ENCODE measurements around the gene CACNA1C. TPM values are rescaled to one million over a fixed set of nuclear protein-coding genes. Genes with fewer than 3 reads are reported as not detected.

CACNA1C gene
- total and polyA plus RNA-seq, 10 of the 15 experiments (the other 5 are each of a cell fraction or from before 2014, with no cell fraction given): under 0.01 to 0.15 (median 0.09) TPM; not detected in 5

DNA sequence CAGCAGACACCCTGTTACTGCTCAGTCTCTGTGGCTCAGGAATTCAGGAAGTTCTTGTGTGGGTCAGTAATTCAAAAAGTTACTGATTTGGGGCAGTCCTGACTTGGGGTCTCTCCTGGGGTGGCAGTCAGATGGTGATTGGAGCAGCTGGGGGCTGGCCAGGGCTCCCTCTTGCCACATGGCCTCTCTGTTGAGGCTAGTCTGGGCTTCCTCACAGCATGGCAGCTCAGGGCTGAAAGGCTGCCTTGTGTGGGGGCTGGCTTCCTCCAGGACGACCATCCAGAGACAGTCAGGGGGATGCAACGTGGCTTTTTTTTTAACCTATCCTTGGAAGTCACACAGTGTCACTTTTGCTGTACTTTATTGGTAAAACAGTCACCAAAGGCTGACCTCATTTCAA, 61.3 kb downstream of the CACNA1C start:
- no peak overlapping the region for H3K4me3 ChIP-seq
- H3K9ac ChIP-seq (ENCODE audit: control insufficient read depth, insufficient read depth, low read length): no peak overlapping the region
- no TSS peak for BruUV-seq (replicated peaks)
- no peaks in the 10 kb centered on the region for H3K36me3 ChIP-seq (ENCODE audit: control insufficient read depth in 2 of 2, insufficient read depth in 2 of 2, low read length in 1 of 2)
- ChIA-PET POLR2A (no interaction called here), SMC1A (ENCODE audit: uncharacterized antibody, unreplicated experiment) (no interaction called here), CTCF (no interaction called here), RAD21 (ENCODE audit: unreplicated experiment) (no interaction called here)
- H3K27me3 ChIP-seq (replicated peaks in 1 of 2; ENCODE audit: control insufficient read depth in 2 of 2, insufficient read depth in 2 of 2, low read length in 1 of 2): no peaks in the 10 kb centered on the region; a peak in 3 of 4 replicates
- H4K20me1 ChIP-seq (ENCODE audit: control insufficient read depth, insufficient read depth): no peaks in the 10 kb centered on the region
- H3K27ac ChIP-seq (ENCODE audit: control insufficient read depth, insufficient read depth): no peak overlapping the region
- no peaks in the 10 kb centered on the region for H3K9me3 ChIP-seq (replicated peaks; ENCODE audit: control insufficient read depth, insufficient read depth, low read length)
- intact Hi-C loops (cut with micrococcal nuclease; ENCODE audit: unreplicated experiment) (no loop called here), in situ Hi-C loops (cut with MboI) (no loop called here)
- TF ChIP-seq CHD2 (IDR thresholded peaks at IDR 0.05; ENCODE audit: borderline replicate concordance, low read depth, low read length) (no peak), CBX5 (IDR thresholded peaks at IDR 0.05; ENCODE audit: low read depth) (no peak), SUPT20H (IDR thresholded peaks at IDR 0.05; ENCODE audit: borderline replicate concordance, control insufficient read depth, low read depth, low read length) (no peak)
- TF ChIP-seq, protein P1, sequence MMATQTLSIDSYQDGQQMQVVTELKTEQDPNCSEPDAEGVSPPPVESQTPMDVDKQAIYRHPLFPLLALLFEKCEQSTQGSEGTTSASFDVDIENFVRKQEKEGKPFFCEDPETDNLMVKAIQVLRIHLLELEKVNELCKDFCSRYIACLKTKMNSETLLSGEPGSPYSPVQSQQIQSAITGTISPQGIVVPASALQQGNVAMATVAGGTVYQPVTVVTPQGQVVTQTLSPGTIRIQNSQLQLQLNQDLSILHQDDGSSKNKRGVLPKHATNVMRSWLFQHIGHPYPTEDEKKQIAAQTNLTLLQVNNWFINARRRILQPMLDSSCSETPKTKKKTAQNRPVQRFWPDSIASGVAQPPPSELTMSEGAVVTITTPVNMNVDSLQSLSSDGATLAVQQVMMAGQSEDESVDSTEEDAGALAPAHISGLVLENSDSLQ (IDR thresholded peaks at IDR 0.05): no peak
- TF ChIP-seq, protein P2, sequence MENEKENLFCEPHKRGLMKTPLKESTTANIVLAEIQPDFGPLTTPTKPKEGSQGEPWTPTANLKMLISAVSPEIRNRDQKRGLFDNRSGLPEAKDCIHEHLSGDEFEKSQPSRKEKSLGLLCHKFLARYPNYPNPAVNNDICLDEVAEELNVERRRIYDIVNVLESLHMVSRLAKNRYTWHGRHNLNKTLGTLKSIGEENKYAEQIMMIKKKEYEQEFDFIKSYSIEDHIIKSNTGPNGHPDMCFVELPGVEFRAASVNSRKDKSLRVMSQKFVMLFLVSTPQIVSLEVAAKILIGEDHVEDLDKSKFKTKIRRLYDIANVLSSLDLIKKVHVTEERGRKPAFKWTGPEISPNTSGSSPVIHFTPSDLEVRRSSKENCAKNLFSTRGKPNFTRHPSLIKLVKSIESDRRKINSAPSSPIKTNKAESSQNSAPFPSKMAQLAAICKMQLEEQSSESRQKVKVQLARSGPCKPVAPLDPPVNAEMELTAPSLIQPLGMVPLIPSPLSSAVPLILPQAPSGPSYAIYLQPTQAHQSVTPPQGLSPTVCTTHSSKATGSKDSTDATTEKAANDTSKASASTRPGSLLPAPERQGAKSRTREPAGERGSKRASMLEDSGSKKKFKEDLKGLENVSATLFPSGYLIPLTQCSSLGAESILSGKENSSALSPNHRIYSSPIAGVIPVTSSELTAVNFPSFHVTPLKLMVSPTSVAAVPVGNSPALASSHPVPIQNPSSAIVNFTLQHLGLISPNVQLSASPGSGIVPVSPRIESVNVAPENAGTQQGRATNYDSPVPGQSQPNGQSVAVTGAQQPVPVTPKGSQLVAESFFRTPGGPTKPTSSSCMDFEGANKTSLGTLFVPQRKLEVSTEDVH (IDR thresholded peaks at IDR 0.05; ENCODE audit: low read depth, partially characterized antibody): no peak
- no peak overlapping the region for H2AFZ ChIP-seq (ENCODE audit: control insufficient read depth, low read depth, low read length)
- H3K4me2 ChIP-seq (ENCODE audit: control insufficient read depth, insufficient read depth): no peak overlapping the region
- ATAC-seq (no peak), FAIRE-seq (no peak), DNase-seq (ENCODE audit: low read depth, low spot score) (no peak)
- WGBS (ENCODE audit: insufficient coverage, insufficient replicate concordance, low lambda C conversion rate, missing lambda C conversion rate): 6% methylated on average over 2 of the region's 2 CpGs
- no peaks in the 10 kb centered on the region for H3K79me2 ChIP-seq (ENCODE audit: control insufficient read depth, insufficient read depth, low read length)
- no peaks in the 10 kb centered on the region for H3K4me1 ChIP-seq (ENCODE audit: control insufficient read depth, insufficient read depth, low read length)

All from GM12878 (cell line).